IPS DF 6.9 (cell line): ENCODE measurements around the gene ACER3.
A peak's percentile ranks its signal among the peaks of the same experiment; 100 is the strongest.
"Not testable (repeated sequence)": the region's sequence is repeated elsewhere in the genome, so short reads cannot be mapped to it uniquely, and the experiment has no call there.

Experiments
- DNase-seq: peaks from one replicate; pipeline ENCODE4 v3.0.0-alpha.2; 2013; ENCODE audit warnings: low read depth, low spot score
- H3K27ac ChIP-seq: one replicate; pipeline ENCODE4 v1.5.1; 2013; ENCODE audit warnings: low read length, control low read depth
- H3K27me3 ChIP-seq: 2 replicates; pipeline ENCODE4 v1.6.1; 2013; ENCODE audit warnings: mild to moderate bottlenecking, low read length; ENCODE audit not compliant: control insufficient read depth, insufficient read depth
- H3K36me3 ChIP-seq: 2 replicates; pipeline ENCODE4 v1.6.1; 2013; ENCODE audit warnings: low read length; ENCODE audit not compliant: control insufficient read depth, insufficient read depth
- H3K4me1 ChIP-seq: 2 replicates; pipeline ENCODE4 v1.6.1; 2013; ENCODE audit warnings: low read length; ENCODE audit not compliant: control insufficient read depth, insufficient read depth
- H3K4me3 ChIP-seq: 2 replicates; pipeline ENCODE4 v1.5.1; 2013; ENCODE audit warnings: mild to moderate bottlenecking, low read length
- H3K9me3 ChIP-seq: 2 replicates; pipeline ENCODE4 v1.6.1; 2013; ENCODE audit warnings: low read length, inconsistent platforms; ENCODE audit not compliant: control insufficient read depth, insufficient read depth
- WGBS: extraction: QIAGEN DNeasy Blood & Tissue Kit; methylation state at CpG from one replicate; pipeline ENCODE4 v1.1.7; 2013; ENCODE audit warnings: mixed read lengths, missing lambda C conversion rate; ENCODE audit not compliant: insufficient read length, insufficient coverage; 5-methylcytosine and 5-hydroxymethylcytosine counted together

ACER3 gene

DNA sequence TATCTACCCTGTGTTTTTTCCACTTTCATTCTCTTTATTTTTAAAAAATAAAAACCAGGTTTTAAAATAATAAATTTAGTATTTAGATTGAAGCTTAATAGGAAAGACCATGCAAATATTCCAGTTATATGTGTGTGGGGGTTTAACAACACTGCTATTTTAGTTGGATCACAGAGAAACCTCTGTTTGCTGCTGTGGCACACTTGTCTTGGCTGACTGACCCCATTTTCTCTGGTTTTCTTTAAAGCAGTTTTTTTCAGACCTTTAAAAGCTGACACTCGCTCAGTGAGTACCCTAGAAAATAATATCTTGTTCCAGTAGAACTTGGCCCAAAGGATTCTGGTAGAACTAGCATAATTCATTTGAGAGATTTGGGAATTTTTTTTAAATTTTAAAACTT is 31.6 kb downstream of the ACER3 start:
- no peaks in the 10 kb centered on the region for H3K36me3 ChIP-seq
- H3K9me3 ChIP-seq = no peaks in the 10 kb centered on the region
- WGBS = no CpG with 5 or more reads among the region's 1 CpG
- no peak overlapping the region for H3K4me3 ChIP-seq
- no peak for DNase-seq
- H3K4me1 ChIP-seq = no peaks in the 10 kb centered on the region
- H3K27ac ChIP-seq = no peak overlapping the region
- H3K27me3 ChIP-seq = no peaks in the 10 kb centered on the region

DNA sequence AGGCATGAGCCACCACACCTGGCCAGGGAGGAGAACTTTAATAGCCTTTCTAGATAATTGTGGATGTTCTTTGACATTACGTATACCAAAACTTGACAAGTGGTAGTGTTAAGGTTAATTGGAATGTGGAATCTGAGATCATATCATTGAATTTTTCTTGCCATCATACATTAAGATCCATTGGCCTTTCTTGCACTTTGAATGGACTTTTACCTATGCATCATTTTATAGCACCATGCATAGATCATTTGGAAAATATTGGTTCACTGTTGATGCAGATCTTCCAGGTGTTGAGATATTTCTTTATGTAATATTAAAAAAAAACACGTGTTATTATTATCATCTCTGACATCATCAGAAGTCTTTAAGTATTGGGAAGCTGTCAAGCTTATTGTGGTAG is 36.5 kb downstream of the ACER3 start:
- H3K27ac ChIP-seq = no peak overlapping the region
- no peak overlapping the region for H3K4me3 ChIP-seq
- H3K27me3 ChIP-seq = no peaks in the 10 kb centered on the region
- no peaks in the 10 kb centered on the region for H3K9me3 ChIP-seq
- no peaks in the 10 kb centered on the region for H3K36me3 ChIP-seq
- WGBS = no CpG with 5 or more reads among the region's 2 CpGs
- H3K4me1 ChIP-seq = peaks cover under 1% of the 10 kb centered on the region; the same call in 1 of the 2 replicates
- DNase-seq = no peak

DNA sequence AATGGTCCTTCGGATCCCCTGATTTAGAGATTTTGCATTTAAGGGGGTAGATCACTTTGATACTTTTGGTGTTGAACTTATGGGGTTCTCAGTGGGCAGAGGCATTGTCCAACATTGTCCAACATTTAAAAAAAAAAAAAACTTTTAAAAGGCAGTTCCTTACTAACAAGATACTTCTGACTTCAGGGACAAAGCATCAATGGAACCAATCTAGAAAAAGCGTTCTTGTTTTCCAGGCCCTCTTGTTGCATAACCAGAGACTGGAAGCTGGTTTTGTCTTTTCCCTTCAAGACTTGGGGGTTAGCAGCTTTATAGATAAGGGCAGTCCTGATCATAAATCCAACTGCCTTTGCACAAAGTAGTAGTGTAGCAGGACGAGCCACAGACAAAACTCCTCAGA is 40.4 kb downstream of the ACER3 start:
- WGBS = no CpG with 5 or more reads among the region's 3 CpGs
- no peak for DNase-seq
- H3K27ac ChIP-seq = no peak overlapping the region
- no peak overlapping the region for H3K4me3 ChIP-seq
- H3K27me3 ChIP-seq = no peaks in the 10 kb centered on the region
- H3K9me3 ChIP-seq = no peaks in the 10 kb centered on the region
- no peaks in the 10 kb centered on the region for H3K36me3 ChIP-seq
- H3K4me1 ChIP-seq = peaks cover 2% of the 10 kb centered on the region; the same call in 1 of the 2 replicates

DNA sequence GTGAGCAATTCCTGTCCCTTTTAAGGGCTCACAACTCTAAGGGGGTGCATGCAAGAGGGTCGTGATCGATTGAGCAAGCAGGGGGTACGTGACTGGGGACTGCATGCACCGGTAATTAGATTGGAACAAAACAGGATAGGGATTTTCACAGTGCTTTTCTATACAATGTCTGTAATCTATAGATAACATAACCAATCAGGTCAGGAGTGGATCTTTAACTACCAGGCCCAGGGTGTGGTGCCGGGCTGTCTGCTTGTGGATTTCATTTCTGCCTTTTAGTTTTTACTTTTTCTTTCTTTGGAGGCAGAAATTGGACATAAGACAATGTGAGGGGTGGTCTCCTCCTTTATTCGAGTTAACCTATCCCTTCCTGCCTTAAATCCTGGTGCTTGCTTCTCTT is 40.9 kb downstream of the ACER3 start:
- WGBS = no CpG with 5 or more reads among the region's 6 CpGs
- not testable (repeated sequence) for H3K9me3 ChIP-seq, H3K27me3 ChIP-seq, H3K27ac ChIP-seq, H3K36me3 ChIP-seq, H3K4me3 ChIP-seq, DNase-seq, H3K4me1 ChIP-seq

- no peaks in the 10 kb centered on the region for H3K9me3 ChIP-seq
- DNase-seq = no peak
- peaks cover 2% of the 10 kb centered on the region; the same call in 1 of the 2 replicates for H3K4me1 ChIP-seq
- H3K27me3 ChIP-seq = no peaks in the 10 kb centered on the region
- H3K27ac ChIP-seq = no peak overlapping the region
- WGBS = no CpG with 5 or more reads among the region's 5 CpGs
- H3K4me3 ChIP-seq = no peak overlapping the region
- no peaks in the 10 kb centered on the region for H3K36me3 ChIP-seq
Measured at GRCh38 chr11:76902121-76903014, 41.6 kb downstream of the ACER3 start.

GRCh38 chr11:76903325-76903724 is 42.6 kb downstream of the ACER3 start:
- DNase-seq = peak; percentile 33
- no CpG with 5 or more reads among the region's 3 CpGs for WGBS
- Histone ChIP-seq H3K36me3 (no peaks in the 10 kb centered on the region), H3K27ac (no peak overlapping the region), H3K9me3 (no peaks in the 10 kb centered on the region), H3K4me3 (no peak overlapping the region), H3K4me1 (peaks cover 2% of the 10 kb centered on the region; the same call in 1 of the 2 replicates), H3K27me3 (no peaks in the 10 kb centered on the region)

DNA sequence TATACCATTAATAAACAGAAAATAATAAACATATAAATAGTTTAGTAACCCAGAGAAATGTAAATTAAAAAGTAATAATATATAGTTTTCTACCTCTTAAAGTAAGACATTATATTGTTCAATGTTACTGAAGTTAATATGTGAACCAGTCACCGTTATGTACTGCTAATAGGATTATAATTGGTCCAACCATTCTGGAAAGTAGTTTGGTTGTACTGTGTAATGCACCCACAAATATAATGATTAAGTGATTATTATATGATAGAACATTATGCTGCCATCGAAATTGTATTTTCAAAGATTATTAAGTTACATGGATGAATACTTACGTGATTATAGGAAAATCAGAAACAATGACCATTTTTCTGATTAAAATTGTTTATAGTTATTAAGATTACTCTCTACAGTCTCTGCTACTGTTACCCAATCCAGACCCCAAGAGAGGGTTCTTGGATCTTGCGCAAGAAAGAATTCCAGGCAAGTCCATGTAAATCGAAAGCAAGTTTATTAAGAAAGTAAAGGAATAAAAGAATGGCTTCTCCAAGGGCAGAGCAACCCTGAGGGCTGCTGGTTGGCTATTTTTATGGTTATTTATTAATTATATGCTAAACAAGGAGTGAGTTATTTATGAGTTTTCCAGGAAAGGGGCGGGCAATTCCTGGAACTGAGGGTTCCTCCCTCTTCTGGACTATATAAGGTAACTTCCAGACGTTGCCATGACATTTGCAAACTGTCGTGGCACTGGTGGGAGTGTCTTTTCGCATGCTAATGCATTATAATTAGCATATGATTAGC is 50.1 kb downstream of the ACER3 start:
- H3K9me3 ChIP-seq = no peaks in the 10 kb centered on the region
- no peaks in the 10 kb centered on the region for H3K4me1 ChIP-seq
- no peaks in the 10 kb centered on the region for H3K36me3 ChIP-seq
- no peak overlapping the region for H3K27ac ChIP-seq
- no CpG with 5 or more reads among the region's 9 CpGs for WGBS
- H3K27me3 ChIP-seq = no peaks in the 10 kb centered on the region
- DNase-seq = peak; percentile 7
- H3K4me3 ChIP-seq = no peak overlapping the region

DNA sequence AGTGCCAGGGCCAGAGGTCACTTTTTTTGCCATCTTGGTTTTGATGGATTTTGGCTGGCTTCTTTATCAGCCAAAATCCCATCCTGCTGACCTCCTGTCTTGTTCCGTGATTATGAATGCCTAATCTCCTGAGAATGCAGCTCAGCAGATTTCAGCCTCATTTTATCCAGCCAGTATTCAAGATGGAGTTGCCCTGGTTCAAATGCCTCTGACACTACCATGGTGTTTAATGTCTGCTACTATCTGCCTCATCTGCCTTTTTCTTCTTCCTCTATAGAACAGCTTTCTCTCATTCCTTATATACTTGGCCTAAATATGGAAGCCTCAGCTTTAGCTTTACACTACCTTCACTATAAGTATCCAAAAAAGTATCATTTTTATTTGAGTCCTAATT is 50.7 kb downstream of the ACER3 start:
- no CpG with 5 or more reads among the region's 1 CpG for WGBS
- Histone ChIP-seq H3K9me3 (no peaks in the 10 kb centered on the region), H3K27ac (no peak overlapping the region), H3K4me1 (no peaks in the 10 kb centered on the region), H3K36me3 (no peaks in the 10 kb centered on the region), H3K4me3 (no peak overlapping the region), H3K27me3 (no peaks in the 10 kb centered on the region)
- DNase-seq = no peak

DNA sequence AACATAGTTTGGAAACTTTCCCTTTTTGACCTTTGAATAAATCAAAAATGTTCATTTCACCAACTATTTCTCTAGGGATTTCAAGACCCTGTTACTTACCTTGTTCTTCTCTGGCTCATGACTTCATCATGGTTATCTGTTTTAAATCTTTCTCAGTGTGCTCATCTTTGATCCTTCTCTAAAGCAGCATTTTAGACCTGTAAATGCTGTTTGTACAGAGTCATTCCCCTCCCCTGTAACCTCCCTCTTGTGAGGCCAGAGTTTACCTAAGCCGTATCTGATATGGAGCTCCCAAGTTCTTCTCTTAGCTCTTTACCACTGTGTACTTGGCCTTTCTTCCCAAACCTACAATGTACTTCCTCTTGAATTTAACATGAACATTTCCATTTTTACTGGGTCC is 56.0 kb downstream of the ACER3 start:
- WGBS = no CpG with 5 or more reads among the region's 1 CpG
- no peak for DNase-seq
- H3K27ac ChIP-seq = no peak overlapping the region

GRCh38 chr11:76918941-76919386 is 58.2 kb downstream of the ACER3 start:
- Histone ChIP-seq H3K36me3 (no peaks in the 10 kb centered on the region), H3K4me1 (peaks cover 2% of the 10 kb centered on the region; the same call in 1 of the 2 replicates), H3K27me3 (no peaks in the 10 kb centered on the region), H3K4me3 (no peak overlapping the region), H3K27ac (no peak overlapping the region), H3K9me3 (no peaks in the 10 kb centered on the region)
- no peak for DNase-seq
- WGBS = no CpG with 5 or more reads among the region's 3 CpGs

More for the DNA sequence above, 56.0 kb downstream of the ACER3 start:
- Histone ChIP-seq H3K9me3 (no peaks in the 10 kb centered on the region), H3K4me3 (no peak overlapping the region), H3K36me3 (no peaks in the 10 kb centered on the region), H3K4me1 (peaks cover 2% of the 10 kb centered on the region; the same call in 1 of the 2 replicates), H3K27me3 (no peaks in the 10 kb centered on the region)
